Raji (cell line): ENCODE results near the gene BHLHE40.

Source experiments
- POLR2A ChIP-seq: IDR thresholded peaks from 2 replicates; pipeline ENCODE4 v1.6.1; 2011; ENCODE audit warnings: low read depth, low read length, control low read depth; ENCODE audit not compliant: insufficient read depth

The BHLHE40 gene

DNA sequence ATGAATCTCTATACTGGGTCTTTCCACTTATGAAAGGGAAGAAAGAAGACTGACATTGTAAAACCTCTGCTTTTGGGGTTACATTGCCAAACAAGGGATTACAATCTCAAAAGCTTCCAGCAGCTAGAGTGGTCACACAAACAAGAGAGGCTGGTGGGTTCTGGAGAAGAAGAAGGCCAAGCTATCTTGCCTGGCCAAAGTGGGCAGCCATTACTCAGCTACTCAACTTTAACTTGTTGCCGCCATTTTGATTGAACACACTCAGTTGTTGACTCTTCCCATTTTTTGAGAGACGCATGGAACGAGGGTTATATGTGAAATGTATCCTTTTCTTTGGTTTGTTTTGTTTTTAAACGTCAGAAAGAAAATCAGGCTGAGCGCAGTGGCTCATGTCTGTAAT lies 50.9 kb downstream of the BHLHE40 start:
- TF ChIP-seq POLR2A: no peak

DNA sequence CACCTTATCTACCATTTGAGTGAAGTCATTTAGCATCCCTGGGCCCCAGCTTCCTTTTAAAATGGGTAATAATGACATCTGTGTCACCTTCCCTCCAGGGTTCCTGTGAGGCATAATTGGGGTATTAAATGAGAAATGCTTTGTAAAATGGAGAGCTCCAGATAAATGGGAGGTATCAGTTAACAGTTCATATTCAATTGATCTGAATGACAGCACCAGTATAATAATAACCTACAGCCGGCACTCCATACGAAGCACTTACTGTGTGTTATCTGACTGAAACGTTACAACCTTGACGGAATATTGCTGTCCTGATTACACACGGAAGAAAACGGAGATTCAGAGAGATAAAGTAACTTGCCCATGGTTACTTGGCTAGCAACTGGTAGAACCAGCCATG lies 53.6 kb downstream of the BHLHE40 start:
- no peak for TF ChIP-seq POLR2A
